K562 (cell line): Measurements from ENCODE around the gene ENHO. TPM values are rescaled to one million over a fixed set of nuclear protein-coding genes. Genes with fewer than 3 reads are reported as not detected.

ENCODE experiments used
- ATAC-seq: fragments of 200-7000 bp; cut with Tn5 transposase; 3 replicates; pipeline ENCODE4 v1.9.1; 2020; ENCODE audit warnings: moderate library complexity
- BruUV-seq: library from RNA; stranded (reverse); fragments of 400-500 nt; replicated peaks from 2 replicates; lab custom pipeline; 2021; lab: Mats Ljungman, UMichigan
- CTCF ChIA-PET: fragments of 300-600 bp; formaldehyde crosslinking; extraction: SDS; loops from one replicate; lab custom pipeline; 2021; ENCODE audit warnings: low intra/inter-chr PET ratio; lab: Yijun Ruan, JAX
- POLR2A ChIA-PET: fragments of 300-600, 350-650 bp; sonication (Branson Sonifier 250); formaldehyde crosslinking; extraction: SDS; loops from one replicate; lab custom pipeline; 2021; ENCODE audit warnings: antibody characterized with exemption, inconsistent platforms; lab: Yijun Ruan, JAX
- DNase-seq, 4 experiments: peaks; one replicate each; pipeline versions ENCODE4 v3.0.0 to v3.0.0-alpha.2; 2011 to 2018; ENCODE audit warnings: low spot score in 3 of 4, mixed read lengths in 3 of 4; ENCODE audit errors: extremely low read depth in 1 of 4
- FAIRE-seq: peaks from 2 replicates; lab custom pipeline; 2011; peaks lifted over from hg19 to GRCh38; lab: Jason Lieb, UNC
- H2AFZ ChIP-seq: 2 replicates; pipeline ENCODE4 v1.6.0; 2011; ENCODE audit warnings: low read depth, low read length, control low read depth, inconsistent platforms
- H3K27ac ChIP-seq: fragments of 200-600 bp; 3 replicates; pipeline ENCODE4 v1.8.0; 2011; ENCODE audit warnings: low read depth, mild to moderate bottlenecking, control low read depth, inconsistent platforms, low read length, moderate library complexity, mixed read lengths; ENCODE audit errors: extremely low read depth
- H3K27me3 ChIP-seq, 2 experiments: fragments of 300-600 bp in 1 of 2; 2 replicates in 1 of 2; 3 replicates in 1 of 2; pipeline versions ENCODE4 v1.6.0 to v1.8.0; 2011; ENCODE audit warnings: inconsistent platforms in 2 of 2, low read length in 2 of 2, mild to moderate bottlenecking in 1 of 2, mixed read lengths in 1 of 2, moderate library complexity in 1 of 2; ENCODE audit not compliant: control insufficient read depth in 2 of 2, insufficient read depth in 2 of 2
- H3K36me3 ChIP-seq: fragments of 300-600 bp; 3 replicates; pipeline ENCODE4 v1.8.0; 2011; ENCODE audit warnings: mild to moderate bottlenecking, low read length, inconsistent platforms; ENCODE audit not compliant: control insufficient read depth, insufficient read depth
- H3K4me1 ChIP-seq, 2 experiments: fragments of 200-600 bp in 1 of 2; replicated peaks in 1 of 2; 2 replicates in 1 of 2; 3 replicates in 1 of 2; pipeline versions ENCODE4 v1.5.1 to v1.8.0; 2011; ENCODE audit warnings: inconsistent platforms in 2 of 2, low read length in 2 of 2, mild to moderate bottlenecking in 1 of 2, mixed read lengths in 1 of 2, moderate library complexity in 1 of 2; ENCODE audit not compliant: control insufficient read depth in 2 of 2, insufficient read depth in 2 of 2
- H3K4me2 ChIP-seq: 2 replicates; pipeline ENCODE4 v1.6.1; 2011; ENCODE audit warnings: low read length, control low read depth, inconsistent platforms, mixed read lengths; ENCODE audit not compliant: insufficient read depth
- H3K4me3 ChIP-seq: fragments of 200-600 bp; sonication (generic), shearing (Covaris generic); 2 replicates; pipeline ENCODE4 v1.5.1; 2016; ENCODE audit warnings: control low read depth, inconsistent platforms
- H3K79me2 ChIP-seq: fragments of 200-600 bp; 3 replicates; pipeline ENCODE4 v1.8.0; 2011; ENCODE audit warnings: low read length, inconsistent platforms; ENCODE audit not compliant: control insufficient read depth, insufficient read depth
- H3K9ac ChIP-seq, 2 experiments: 2 replicates each; pipeline versions ENCODE4 v1.6.0 to v1.6.1; 2011; ENCODE audit warnings: low read depth in 2 of 2, low read length in 2 of 2, control low read depth in 1 of 2, inconsistent platforms in 1 of 2, mild to moderate bottlenecking in 1 of 2, mixed read lengths in 1 of 2; ENCODE audit not compliant: insufficient read depth in 1 of 2
- H3K9me1 ChIP-seq: one replicate; pipeline ENCODE4 v1.6.0; 2011; ENCODE audit warnings: inconsistent platforms, mild to moderate bottlenecking, low read length, moderate library complexity; ENCODE audit not compliant: control insufficient read depth, insufficient read depth
- H3K9me3 ChIP-seq: replicated peaks from 2 replicates; pipeline ENCODE4 v1.5.1; 2011; ENCODE audit warnings: low read depth, low read length, inconsistent platforms; ENCODE audit not compliant: control insufficient read depth, insufficient read depth
- H4K20me1 ChIP-seq: replicated peaks from 2 replicates; pipeline ENCODE4 v1.6.1; 2011; ENCODE audit warnings: low read length, inconsistent platforms, mixed read lengths; ENCODE audit not compliant: control insufficient read depth, insufficient read depth
- ADNP ChIP-seq: fragments of 200-800 bp; sonication (Bioruptor generic); IDR thresholded peaks from 2 replicates; pipeline ENCODE4 v1.6.1; 2016; ENCODE audit warnings: missing genetic modification characterization, missing compliant biosample characterization
- CAMTA2 ChIP-seq: fragments of 250-450 bp; sonication (Bioruptor Pico); conservative IDR thresholded peaks from 2 replicates; pipeline ENCODE4 v1.5.1; 2022
- KLF1 ChIP-seq: fragments of 450-650 bp; IDR thresholded peaks from 2 replicates; pipeline ENCODE4 v1.6.1; 2016; ENCODE audit warnings: missing genetic modification characterization, missing compliant biosample characterization
- KLF16 ChIP-seq: IDR thresholded peaks from 2 replicates; pipeline ENCODE4 v1.6.1; 2016; ENCODE audit warnings: antibody characterized with exemption
- MXD1 ChIP-seq: fragments of 250-450 bp; sonication (Bioruptor Pico); IDR thresholded peaks from 2 replicates; pipeline ENCODE4 v1.8.0; 2021; ENCODE audit warnings: borderline replicate concordance, mild to moderate bottlenecking, moderate library complexity; ENCODE audit not compliant: poor library complexity, severe bottlenecking
- MYNN ChIP-seq, 2 experiments: sonication (generic); formaldehyde crosslinking in 1 of 2; IDR thresholded peaks; 2 replicates each; pipeline versions ENCODE4 v1.5.0 to v1.6.1; 2016 to 2020; ENCODE audit warnings: antibody characterized with exemption in 1 of 2, missing genetic modification reagents in 1 of 2
- PREB ChIP-seq: sonication (generic); formaldehyde crosslinking; IDR thresholded peaks from 2 replicates; pipeline ENCODE4 v1.8.1; 2023; ENCODE audit warnings: mild to moderate bottlenecking, missing genetic modification reagents
- RBM15 ChIP-seq: fragments of 200-400 bp; formaldehyde crosslinking; IDR thresholded peaks from 2 replicates; pipeline ENCODE4 v1.6.1; 2018; ENCODE audit warnings: mild to moderate bottlenecking, low read length, moderate library complexity; ENCODE audit not compliant: insufficient read depth
- THRA ChIP-seq: fragments of 450-650 bp; IDR thresholded peaks from 2 replicates; pipeline ENCODE4 v1.6.1; 2017; ENCODE audit warnings: mild to moderate bottlenecking, moderate library complexity
- ZBTB40 ChIP-seq, 2 experiments: fragments of 450-650 bp in 1 of 2; sonication (generic) in 1 of 2; formaldehyde crosslinking in 1 of 2; IDR thresholded peaks; 2 replicates each; pipeline versions ENCODE4 v1.7.1 to v1.9.0; 2016 to 2022; ENCODE audit warnings: inconsistent platforms in 1 of 2, mild to moderate bottlenecking in 1 of 2, missing genetic modification reagents in 1 of 2
- ZNF444 ChIP-seq: fragments of 250-450 bp; sonication (Bioruptor Pico); IDR thresholded peaks from 2 replicates; pipeline ENCODE4 v1.4.0; 2020; ENCODE audit warnings: mild to moderate bottlenecking, moderate library complexity
- WGBS: fragments of 100-300 bp; shearing (Covaris generic); methylation state at CpG from one replicate; pipeline ENCODE4 v1.1.6; 2016; ENCODE audit warnings: low coverage, mixed read lengths; ENCODE audit not compliant: insufficient coverage; ENCODE audit errors: missing lambda C conversion rate; 5-methylcytosine and 5-hydroxymethylcytosine counted together
- in situ Hi-C: fragments of 300-500 bp; cut with MboI; formaldehyde crosslinking; loops from 4 replicates; pipeline ENCODE4 v1.15.0; 2018; ENCODE audit warnings: inconsistent platforms, mixed read lengths
- intact Hi-C: fragments of 100-400 bp; cut with micrococcal nuclease; formaldehyde crosslinking; loops from 2 replicates; pipeline ENCODE4 v1.14.2; 2022
- polyA plus RNA-seq, 8 experiments: library from polyadenylated mRNA; depleted of rRNA in 4 of 8; stranded (reverse) in 5 of 8; unstranded in 3 of 8; fragments of >200 nt; fragmentation: Nextera tagmentation in 2 of 8; fragmentation: Illumina TruSeq in 1 of 8; extraction: Ambion mirVana in 2 of 8; extraction: Trizol in 1 of 8; gene quantifications; 2 replicates each; pipeline versions ENCODE4 v1.2.1 to v1.2.3, GENCODE V29; 2011 to 2014; ENCODE audit warnings: inconsistent platforms in 1 of 8, missing spikeins in 1 of 8
- total RNA-seq, 7 experiments: library from RNA; depleted of rRNA in 6 of 7; stranded (reverse); fragments of >200 nt in 6 of 7; fragmentation: Illumina TruSeq in 2 of 7; extraction: Trizol in 2 of 7; gene quantifications; 2 replicates each; pipeline versions ENCODE4 v1.2.1 to v1.2.3, GENCODE V29; 2011 to 2021; ENCODE audit warnings: low replicate concordance in 1 of 7

Gene ENHO
- total and polyA plus RNA-seq, 9 of the 15 experiments (the other 6 are each of a cell fraction or from before 2014, with no cell fraction given) = 0.24 TPM; not detected in 8

- POLR2A ChIA-PET = no interaction called here
- CTCF ChIA-PET = no interaction called here
- Histone ChIP-seq H4K20me1 (no peaks in the 10 kb centered on the region), H3K27ac (no peak overlapping the region), H3K4me1 (no peaks in the 10 kb centered on the region), H3K27me3 (no peaks in the 10 kb centered on the region; a peak in 3 of 5 replicates), H3K4me2 (no peak overlapping the region), H3K4me3 (no peak overlapping the region), H3K79me2 (no peaks in the 10 kb centered on the region), H3K36me3 (no peaks in the 10 kb centered on the region), H3K9me1 (no peaks in the 10 kb centered on the region), H3K9ac (no peak overlapping the region), H2AFZ (no peak overlapping the region), H3K9me3 (no peaks in the 10 kb centered on the region)
- DNase-seq (no peak), ATAC-seq (no peak), FAIRE-seq (no peak)
- no TSS peak for BruUV-seq
- intact Hi-C loops = no loop called here
- WGBS = 0% methylated on average over 3 of the region's 3 CpGs
- in situ Hi-C loops = no loop called here
- TF ChIP-seq ZNF444 = no peak
- TF ChIP-seq ADNP (tag) = no peak
- no peak for TF ChIP-seq KLF16
- TF ChIP-seq THRA = no peak
- no peak for TF ChIP-seq PREB (CRISPR knock-in tag)
- TF ChIP-seq ZBTB40 (IDR thresholded peaks at IDR 0.05) = no peak
- no peak for TF ChIP-seq ZBTB40 (CRISPR knock-in tag; IDR thresholded peaks at IDR 0.05)
- TF ChIP-seq RBM15 = no peak
- TF ChIP-seq MYNN (IDR thresholded peaks at IDR 0.05) = no peak
- no peak for TF ChIP-seq MYNN (CRISPR knock-in tag; IDR thresholded peaks at IDR 0.05)
- no peak for TF ChIP-seq MXD1 (CRISPR knock-in tag)
- no peak for TF ChIP-seq CAMTA2 (CRISPR knock-in tag)
- no peak for TF ChIP-seq KLF1
Observed at GRCh38 chr9:34475097-34475496, 47.7 kb downstream of the ENHO start.
